Measurements from ENCODE around the gene ACTG2.

GRCh38 chr2:73917296-73917695 is 24.5 kb downstream of the ACTG2 start:
- TF ChIP-seq CTCF (IDR thresholded peaks at IDR 0.05 in 8 of 11, conservative IDR thresholded peaks at IDR 0.05 in 3 of 11) (no peak), POLR2A (IDR thresholded peaks at IDR 0.05) (no peak)

All from spleen (tissue), 7 donors.